Embryonic facial prominence (tissue), 1 donor: ENCODE results near the gene SNRPE.

Experiments used
- DNase-seq: peaks from one replicate; pipeline ENCODE4 v3.0.0-alpha.2; 2016; ENCODE audit errors: extremely low spot score

Gene SNRPE

GRCh38 chr1:203880606-203881005, 19.2 kb downstream of the SNRPE start:
- no peak for DNase-seq

- DNase-seq, result no peak
Observed at GRCh38 chr1:203888807-203889251, 27.4 kb downstream of the SNRPE start.

- no peak for DNase-seq
Observed at GRCh38 chr1:203891950-203892349, 30.6 kb downstream of the SNRPE start.

- DNase-seq, result no peak
Observed at GRCh38 chr1:203898458-203899352, 37.3 kb downstream of the SNRPE start.

- DNase-seq, result no peak
Observed at GRCh38 chr1:203899353-203899716, 37.9 kb downstream of the SNRPE start.

- DNase-seq, result no peak
Observed at GRCh38 chr1:203899869-203900714, 38.7 kb downstream of the SNRPE start.

GRCh38 chr1:203901581-203901980, 40.2 kb downstream of the SNRPE start:
- DNase-seq, result no peak

- DNase-seq, result no peak
Observed at GRCh38 chr1:203905275-203905674, 43.9 kb downstream of the SNRPE start.

GRCh38 chr1:203906932-203907331, 45.5 kb downstream of the SNRPE start:
- no peak for DNase-seq

- DNase-seq, result no peak
Observed at GRCh38 chr1:203907901-203908300, 46.5 kb downstream of the SNRPE start.

GRCh38 chr1:203911806-203912205, 50.4 kb downstream of the SNRPE start:
- DNase-seq, result no peak

- DNase-seq, result no peak
Observed at GRCh38 chr1:203913073-203913521, 51.7 kb downstream of the SNRPE start.

GRCh38 chr1:203914292-203914691, 52.9 kb downstream of the SNRPE start:
- no peak for DNase-seq

GRCh38 chr1:203915811-203916210, 54.4 kb downstream of the SNRPE start:
- DNase-seq, result no peak

- no peak for DNase-seq
Observed at GRCh38 chr1:203916756-203917155, 55.4 kb downstream of the SNRPE start.
